ENCODE data around the gene DONSON. TPM values are rescaled to one million over a fixed set of nuclear protein-coding genes. Genes with fewer than 3 reads are reported as not detected.

The DONSON gene
- total RNA-seq, 1 experiment from 2014 or later = 29.2 TPM

DNA sequence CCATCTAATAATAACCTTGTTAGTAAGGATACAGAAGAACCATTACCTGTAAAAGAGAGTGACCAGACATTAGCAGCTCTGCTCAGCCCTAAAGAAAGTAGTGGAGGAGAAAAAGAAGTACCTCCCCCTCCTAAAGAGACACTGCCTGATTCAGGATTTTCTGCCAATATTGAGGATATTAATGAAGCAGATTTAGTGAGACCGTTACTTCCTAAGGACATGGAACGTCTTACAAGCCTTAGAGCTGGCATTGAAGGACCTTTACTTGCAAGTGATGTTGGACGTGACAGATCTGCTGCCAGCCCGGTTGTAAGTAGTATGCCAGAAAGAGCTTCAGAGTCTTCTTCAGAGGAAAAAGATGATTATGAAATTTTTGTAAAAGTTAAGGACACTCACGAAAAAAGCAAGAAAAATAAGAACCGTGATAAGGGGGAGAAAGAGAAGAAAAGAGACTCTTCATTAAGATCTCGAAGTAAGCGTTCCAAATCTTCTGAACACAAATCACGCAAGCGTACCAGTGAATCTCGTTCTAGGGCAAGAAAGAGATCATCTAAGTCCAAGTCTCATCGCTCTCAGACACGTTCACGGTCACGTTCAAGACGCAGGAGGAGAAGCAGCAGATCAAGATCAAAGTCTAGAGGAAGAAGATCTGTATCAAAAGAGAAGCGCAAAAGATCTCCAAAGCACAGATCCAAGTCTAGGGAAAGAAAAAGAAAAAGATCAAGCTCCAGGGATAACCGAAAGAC lies 34.1 kb downstream of the DONSON start:
- H3K9me3 ChIP-seq (ENCODE audit: low read length) = no peaks in the 10 kb centered on the region

GRCh38 chr21:33552999-33553598 lies 35.4 kb downstream of the DONSON start:
- Histone ChIP-seq H4K20me1 (ENCODE audit: low read length) (peaks cover 95% of the 10 kb centered on the region), H3K79me2 (ENCODE audit: low read length) (peaks cover 99% of the 10 kb centered on the region), H3K4me1 (ENCODE audit: insufficient read depth, low read length) (no peaks in the 10 kb centered on the region), H3K9me3 (ENCODE audit: low read length) (no peaks in the 10 kb centered on the region), H3F3A (ENCODE audit: low read length, unreplicated experiment) (no peaks in the 10 kb centered on the region), H3K27me3 (ENCODE audit: low read length) (no peaks in the 10 kb centered on the region), H3K4me3 (ENCODE audit: low read length) (no peak overlapping the region), H3K4me2 (ENCODE audit: low read length) (no peak overlapping the region), H3K9me2 (replicated peaks; ENCODE audit: low read length) (no peaks in the 10 kb centered on the region), H2AFZ (ENCODE audit: low read length) (no peak overlapping the region), H3K27ac (ENCODE audit: low read length) (no peak overlapping the region), H3K9ac (ENCODE audit: low read length) (no peak overlapping the region), H3K36me3 (ENCODE audit: low read depth, low read length) (peaks cover 90% of the 10 kb centered on the region)
- DNase-seq = no peak
- no peak; the same call in 1 of the 2 replicates for ATAC-seq
- CTCF ChIA-PET = no interaction called here
- no TSS peak for BruUV-seq (replicated peaks)
- TF ChIP-seq CTCF (conservative IDR thresholded peaks at IDR 0.05; ENCODE audit: low read depth, low read length) (no peak), EZH2phosphoT487 (IDR thresholded peaks at IDR 0.05; ENCODE audit: borderline replicate concordance, low read length) (no peak), EZH2 (IDR thresholded peaks at IDR 0.05; ENCODE audit: low read length, unreplicated experiment) (no peak)
- POLR2A ChIA-PET (ENCODE audit: unreplicated experiment) = no interaction called here
- intact Hi-C loops (cut with micrococcal nuclease) = no loop called here

More for the DNA sequence above, 34.1 kb downstream of the DONSON start:
- H4K20me1 ChIP-seq (ENCODE audit: low read length) = peaks cover 93% of the 10 kb centered on the region
- no peak overlapping the region for H3K27ac ChIP-seq (ENCODE audit: low read length)
- H3K9ac ChIP-seq (ENCODE audit: low read length) = no peak overlapping the region
- peaks cover 99% of the 10 kb centered on the region for H3K79me2 ChIP-seq (ENCODE audit: low read length)
- no peak for ATAC-seq
- intact Hi-C loops (cut with micrococcal nuclease) = no loop called here
- TF ChIP-seq CTCF (conservative IDR thresholded peaks at IDR 0.05; ENCODE audit: low read depth, low read length) (no peak), EZH2 (IDR thresholded peaks at IDR 0.05; ENCODE audit: low read length, unreplicated experiment) (no peak), EZH2phosphoT487 (IDR thresholded peaks at IDR 0.05; ENCODE audit: borderline replicate concordance, low read length) (no peak)
- no peak for DNase-seq
- ChIA-PET CTCF (no interaction called here), POLR2A (ENCODE audit: unreplicated experiment) (no interaction called here)
- no peak overlapping the region for H3K4me3 ChIP-seq (ENCODE audit: low read length)
- no peak overlapping the region for H2AFZ ChIP-seq (ENCODE audit: low read length)
- TSS peak; percentile 9 for BruUV-seq (replicated peaks)
- no peaks in the 10 kb centered on the region for H3F3A ChIP-seq (ENCODE audit: low read length, unreplicated experiment)
- H3K9me2 ChIP-seq (replicated peaks; ENCODE audit: low read length) = no peaks in the 10 kb centered on the region
- no peak overlapping the region for H3K4me2 ChIP-seq (ENCODE audit: low read length)
- no peaks in the 10 kb centered on the region for H3K4me1 ChIP-seq (ENCODE audit: insufficient read depth, low read length)
- peaks cover 91% of the 10 kb centered on the region for H3K36me3 ChIP-seq (ENCODE audit: low read depth, low read length)
- H3K27me3 ChIP-seq (ENCODE audit: low read length) = no peaks in the 10 kb centered on the region
